ENCODE measurements around the gene AK8. TPM values are rescaled to one million over a fixed set of nuclear protein-coding genes. Genes with fewer than 3 reads are reported as not detected.

The AK8 gene
- polyA plus RNA-seq, 1 of the 3 experiments (the other 2 are of a cell fraction) = 0.77 TPM

- 75% methylated on average over 6 of the region's 6 CpGs for WGBS (ENCODE audit: low lambda C conversion rate)
- H4K20me1 ChIP-seq (ENCODE audit: insufficient read depth) = no peaks in the 10 kb centered on the region
- H2AFZ ChIP-seq (ENCODE audit: low read depth) = no peak overlapping the region
- no peak for TF ChIP-seq EP300 (IDR thresholded peaks at IDR 0.05; ENCODE audit: borderline replicate concordance in 1 of 2, low read depth in 1 of 2, low read length in 1 of 2)
- no peak for TF ChIP-seq USF1 (IDR thresholded peaks at IDR 0.05; ENCODE audit: borderline replicate concordance, low read depth)
- TF ChIP-seq FOSL2 (IDR thresholded peaks at IDR 0.05; ENCODE audit: borderline replicate concordance, low read depth) = no peak
- TF ChIP-seq, protein P1, sequence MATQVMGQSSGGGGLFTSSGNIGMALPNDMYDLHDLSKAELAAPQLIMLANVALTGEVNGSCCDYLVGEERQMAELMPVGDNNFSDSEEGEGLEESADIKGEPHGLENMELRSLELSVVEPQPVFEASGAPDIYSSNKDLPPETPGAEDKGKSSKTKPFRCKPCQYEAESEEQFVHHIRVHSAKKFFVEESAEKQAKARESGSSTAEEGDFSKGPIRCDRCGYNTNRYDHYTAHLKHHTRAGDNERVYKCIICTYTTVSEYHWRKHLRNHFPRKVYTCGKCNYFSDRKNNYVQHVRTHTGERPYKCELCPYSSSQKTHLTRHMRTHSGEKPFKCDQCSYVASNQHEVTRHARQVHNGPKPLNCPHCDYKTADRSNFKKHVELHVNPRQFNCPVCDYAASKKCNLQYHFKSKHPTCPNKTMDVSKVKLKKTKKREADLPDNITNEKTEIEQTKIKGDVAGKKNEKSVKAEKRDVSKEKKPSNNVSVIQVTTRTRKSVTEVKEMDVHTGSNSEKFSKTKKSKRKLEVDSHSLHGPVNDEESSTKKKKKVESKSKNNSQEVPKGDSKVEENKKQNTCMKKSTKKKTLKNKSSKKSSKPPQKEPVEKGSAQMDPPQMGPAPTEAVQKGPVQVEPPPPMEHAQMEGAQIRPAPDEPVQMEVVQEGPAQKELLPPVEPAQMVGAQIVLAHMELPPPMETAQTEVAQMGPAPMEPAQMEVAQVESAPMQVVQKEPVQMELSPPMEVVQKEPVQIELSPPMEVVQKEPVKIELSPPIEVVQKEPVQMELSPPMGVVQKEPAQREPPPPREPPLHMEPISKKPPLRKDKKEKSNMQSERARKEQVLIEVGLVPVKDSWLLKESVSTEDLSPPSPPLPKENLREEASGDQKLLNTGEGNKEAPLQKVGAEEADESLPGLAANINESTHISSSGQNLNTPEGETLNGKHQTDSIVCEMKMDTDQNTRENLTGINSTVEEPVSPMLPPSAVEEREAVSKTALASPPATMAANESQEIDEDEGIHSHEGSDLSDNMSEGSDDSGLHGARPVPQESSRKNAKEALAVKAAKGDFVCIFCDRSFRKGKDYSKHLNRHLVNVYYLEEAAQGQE (IDR thresholded peaks at IDR 0.05; ENCODE audit: low read depth, low read length) = no peak
- no peak for TF ChIP-seq SIN3A (IDR thresholded peaks at IDR 0.05; ENCODE audit: borderline replicate concordance, low read depth, low read length)
- TF ChIP-seq RCOR1 (IDR thresholded peaks at IDR 0.05; ENCODE audit: low read length) = no peak
- no peak for TF ChIP-seq RAD21 (IDR thresholded peaks at IDR 0.05; ENCODE audit: low read length)
- TF ChIP-seq, protein P2, sequence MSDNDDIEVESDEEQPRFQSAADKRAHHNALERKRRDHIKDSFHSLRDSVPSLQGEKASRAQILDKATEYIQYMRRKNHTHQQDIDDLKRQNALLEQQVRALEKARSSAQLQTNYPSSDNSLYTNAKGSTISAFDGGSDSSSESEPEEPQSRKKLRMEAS (IDR thresholded peaks at IDR 0.05; ENCODE audit: low read depth) = no peak
- TF ChIP-seq ZBTB33 (IDR thresholded peaks at IDR 0.05; ENCODE audit: borderline replicate concordance, low read depth) = no peak
- TF ChIP-seq FOXJ3 (CRISPR knock-in tag; IDR thresholded peaks at IDR 0.05) = no peak
- no peak for TF ChIP-seq EZH2phosphoT487 (IDR thresholded peaks at IDR 0.05; ENCODE audit: borderline replicate concordance, low read depth)
- no peak for TF ChIP-seq FOXM1 (IDR thresholded peaks at IDR 0.05; ENCODE audit: low read depth)
- no peak overlapping the region for H3K9ac ChIP-seq
- no peak for DNase-seq
- no peaks in the 10 kb centered on the region for H3K79me2 ChIP-seq (ENCODE audit: insufficient read depth)
- H3K4me3 ChIP-seq (ENCODE audit: low read depth in 2 of 2, low read length in 1 of 2) = no peak overlapping the region
- CTCF ChIA-PET = interaction anchor here (0.6 to 1.6 kb wide), 4 partner anchors 10 to 730 kb away, joined by 3 to 4 read pairs (median 4); no protein-coding TSS in a partner anchor
- no peaks in the 10 kb centered on the region for H3K9me2 ChIP-seq
- no peaks in the 10 kb centered on the region for H3K36me3 ChIP-seq (replicated peaks in 1 of 2; ENCODE audit: control insufficient read depth in 1 of 2, insufficient read depth in 2 of 2, low read length in 1 of 2)
- no peaks in the 10 kb centered on the region for H3F3A ChIP-seq (replicated peaks; ENCODE audit: insufficient read depth)
- H3K27me3 ChIP-seq (ENCODE audit: insufficient read depth) = no peaks in the 10 kb centered on the region
- peaks cover 0 to 18% of the 10 kb centered on the region in 2 experiments; a peak in 1 of 4 replicates for H3K4me1 ChIP-seq (ENCODE audit: control insufficient read depth in 1 of 2, insufficient read depth in 2 of 2, low read depth in 1 of 2, low read length in 1 of 2)
- no peak overlapping the region for H3K27ac ChIP-seq (ENCODE audit: low read depth in 2 of 2, low read length in 1 of 2)
- no peaks in the 10 kb centered on the region for H3K9me3 ChIP-seq
- POLR2A ChIA-PET = no interaction called here
- no peak overlapping the region for H3K4me2 ChIP-seq
These were observed 15.6 kb downstream of the AK8 start for GRCh38 chr9:132862533-132862932.
